Measurements from ENCODE around the gene SLC14A1.

DNA sequence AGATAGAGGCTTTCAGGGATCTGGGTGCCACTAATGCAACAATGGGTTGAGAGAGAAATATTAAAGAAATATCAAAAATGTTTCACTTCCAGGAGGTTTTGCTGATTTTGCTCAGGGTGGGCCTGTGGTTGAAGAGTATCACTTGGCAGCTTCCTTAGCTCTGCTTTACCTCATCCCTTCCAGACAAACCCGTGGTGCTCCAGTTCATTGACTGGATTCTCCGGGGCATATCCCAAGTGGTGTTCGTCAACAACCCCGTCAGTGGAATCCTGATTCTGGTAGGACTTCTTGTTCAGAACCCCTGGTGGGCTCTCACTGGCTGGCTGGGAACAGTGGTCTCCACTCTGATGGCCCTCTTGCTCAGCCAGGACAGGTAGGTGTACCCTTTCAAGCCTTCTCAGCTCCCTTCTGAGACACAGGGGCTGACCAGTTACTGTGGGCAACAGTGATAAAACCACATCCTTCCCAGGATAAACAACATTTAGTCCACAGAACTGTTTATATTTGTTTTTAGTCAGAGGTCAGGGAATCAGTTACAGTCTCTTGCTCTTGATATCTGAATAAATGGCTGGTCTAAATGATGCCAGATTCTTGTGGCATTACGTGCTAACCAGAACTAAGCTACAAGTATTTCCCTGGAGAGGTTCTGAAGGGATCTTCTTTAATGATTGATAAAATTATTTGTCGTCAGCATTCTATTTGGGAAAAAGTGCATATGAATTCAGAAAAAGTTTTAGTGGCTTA, 7.0 kb downstream of the SLC14A1 start:
- TF ChIP-seq CTCF (conservative IDR thresholded peaks at IDR 0.05; ENCODE audit: low read length) = no peak
- no peak for TF ChIP-seq EZH2phosphoT487 (IDR thresholded peaks at IDR 0.05; ENCODE audit: borderline replicate concordance)

All from Loucy (cell line).